MG63 (cell line): ENCODE results near the gene TMEM8B. TPM values are rescaled to one million over a fixed set of nuclear protein-coding genes. Genes with fewer than 3 reads are reported as not detected.
"Not testable (repeated sequence)": the region's sequence is repeated elsewhere in the genome, so short reads cannot be mapped to it uniquely, and the experiment has no call there.

ENCODE experiments used
- DNase-seq: peaks from one replicate; pipeline ENCODE4 v3.0.0-alpha.2; 2020
- H3K27me3 ChIP-seq: fragments of 250-450 bp; sonication (Bioruptor Pico); 2 replicates; pipeline ENCODE4 v1.5.1; 2020; ENCODE audit warnings: mild to moderate bottlenecking, moderate library complexity
- H3K36me3 ChIP-seq: fragments of 250-450 bp; sonication (Bioruptor Pico); 2 replicates; pipeline ENCODE4 v1.5.1; 2020; ENCODE audit warnings: mild to moderate bottlenecking, moderate library complexity
- H3K4me3 ChIP-seq: fragments of 250-450 bp; sonication (Bioruptor Pico); 2 replicates; pipeline ENCODE4 v1.5.1; 2020; ENCODE audit warnings: mild to moderate bottlenecking, moderate library complexity
- H3K9me3 ChIP-seq: fragments of 250-450 bp; sonication (Bioruptor Pico); 2 replicates; pipeline ENCODE4 v1.5.1; 2020; ENCODE audit warnings: mild to moderate bottlenecking, moderate library complexity
- total RNA-seq: library from RNA; depleted of rRNA; stranded (reverse); fragments of >200 nt; shearing (Covaris generic); gene quantifications from 2 replicates; pipeline ENCODE4 v1.2.3, GENCODE V29; 2014; ENCODE audit warnings: low replicate concordance

TMEM8B gene
- total RNA-seq, 1 experiment from 2014 or later, result 3.6 TPM

DNA sequence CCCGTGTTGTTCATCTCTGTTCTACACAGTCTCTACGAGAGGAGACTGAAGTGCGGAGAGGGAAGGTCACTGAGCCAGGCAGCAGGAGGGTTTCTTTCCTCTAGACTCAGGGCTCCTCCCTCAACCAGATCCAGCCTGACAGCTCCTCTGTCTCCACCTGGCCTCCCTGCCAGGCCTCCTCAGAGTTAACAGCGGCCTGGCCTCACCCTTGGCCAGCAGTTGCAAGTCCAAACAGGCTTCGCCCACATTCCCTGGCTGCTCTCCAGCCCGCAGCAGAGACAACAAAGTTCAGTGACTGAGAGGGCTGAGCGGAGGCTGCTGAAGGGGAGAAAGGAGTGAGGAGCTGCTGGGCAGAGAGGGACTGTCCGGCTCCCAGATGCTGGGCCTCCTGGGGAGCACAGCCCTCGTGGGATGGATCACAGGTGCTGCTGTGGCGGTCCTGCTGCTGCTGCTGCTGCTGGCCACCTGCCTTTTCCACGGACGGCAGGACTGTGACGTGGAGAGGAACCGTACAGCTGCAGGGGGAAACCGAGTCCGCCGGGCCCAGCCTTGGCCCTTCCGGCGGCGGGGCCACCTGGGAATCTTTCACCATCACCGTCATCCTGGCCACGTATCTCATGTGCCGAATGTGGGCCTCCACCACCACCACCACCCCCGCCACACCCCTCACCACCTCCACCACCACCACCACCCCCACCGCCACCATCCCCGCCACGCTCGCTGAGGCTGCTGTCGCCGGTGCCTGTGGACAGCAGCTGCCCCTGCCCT lies 77.1 kb downstream of the TMEM8B start, which contains the start of gene HRCT1:
Gene HRCT1, plus strand, starts transcription at position 291 of the 768 bp plus-strand sequence. Its CDS starts 86 bp downstream, at position 377.
- peak; percentile 100 for DNase-seq
- Histone ChIP-seq H3K4me3 (peak within 1 kb of the TSS; percentile 56), H3K27me3 (no peaks in the 10 kb centered on the region), H3K9me3 (no peaks in the 10 kb centered on the region), H3K36me3 (peaks cover 37% of the 10 kb centered on the region)

- peaks cover 47% of the 10 kb centered on the region for H3K36me3 ChIP-seq
- H3K9me3 ChIP-seq, result no peaks in the 10 kb centered on the region
- H3K4me3 ChIP-seq, result peak overlapping the region; percentile 56
- no peaks in the 10 kb centered on the region for H3K27me3 ChIP-seq
- DNase-seq, result peak; percentile 88
Measured at GRCh38 chr9:35906923-35907699, 78.1 kb downstream of the TMEM8B start.

GRCh38 chr9:35907711-35908503 lies 78.9 kb downstream of the TMEM8B start:
- no peaks in the 10 kb centered on the region for H3K9me3 ChIP-seq
- peaks cover 55% of the 10 kb centered on the region for H3K36me3 ChIP-seq
- H3K4me3 ChIP-seq, result peak overlapping the region; percentile 56
- H3K27me3 ChIP-seq, result no peaks in the 10 kb centered on the region
- DNase-seq, result peak; percentile 98

GRCh38 chr9:35908504-35909125 lies 79.6 kb downstream of the TMEM8B start:
- Histone ChIP-seq H3K4me3 (peak overlapping the region; percentile 56), H3K27me3 (no peaks in the 10 kb centered on the region), H3K9me3 (no peaks in the 10 kb centered on the region), H3K36me3 (peaks cover 58% of the 10 kb centered on the region)
- DNase-seq, result peak; percentile 89

- DNase-seq, result no peak
- Histone ChIP-seq H3K9me3 (no peaks in the 10 kb centered on the region), H3K4me3 (peak within 1 kb of the TSS; percentile 56), H3K27me3 (no peaks in the 10 kb centered on the region), H3K36me3 (peaks cover 58% of the 10 kb centered on the region)
Measured at GRCh38 chr9:35909274-35909673, 80.2 kb downstream of the TMEM8B start, which contains the start of gene SPAAR. TSS of gene SPAAR (plus strand) at chr9:35909490. CDS start at chr9:35910464, 974 bp downstream.

GRCh38 chr9:35909687-35910612 lies 80.9 kb downstream of the TMEM8B start:
- Histone ChIP-seq H3K36me3 (peaks cover 58% of the 10 kb centered on the region), H3K4me3 (no peak overlapping the region), H3K27me3 (no peaks in the 10 kb centered on the region), H3K9me3 (no peaks in the 10 kb centered on the region)
- DNase-seq, result no peak

GRCh38 chr9:35910613-35911359 lies 81.8 kb downstream of the TMEM8B start:
- Histone ChIP-seq H3K4me3 (no peak overlapping the region), H3K27me3 (no peaks in the 10 kb centered on the region), H3K36me3 (peaks cover 58% of the 10 kb centered on the region), H3K9me3 (no peaks in the 10 kb centered on the region)
- DNase-seq, result peak; percentile 71

DNA sequence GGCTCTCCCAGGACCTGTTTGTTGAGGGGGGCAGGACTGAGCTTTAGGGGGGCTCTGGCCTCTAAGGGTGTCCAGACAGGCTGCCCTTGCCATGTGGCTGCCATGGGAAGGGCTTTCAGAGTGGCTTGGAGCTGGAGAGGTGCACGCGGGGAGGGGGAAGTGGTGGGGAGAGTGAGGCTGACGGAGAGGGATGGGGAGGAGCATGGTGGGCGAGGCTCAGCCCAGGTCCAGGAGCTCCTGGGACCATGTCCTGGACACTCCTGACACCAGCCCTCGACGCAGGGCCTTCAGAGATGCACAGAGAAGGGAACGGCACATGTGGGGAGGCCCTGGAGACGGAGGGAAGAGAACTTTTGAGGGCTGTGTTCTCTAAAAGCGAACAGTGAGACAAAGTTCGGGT lies 82.7 kb downstream of the TMEM8B start:
- DNase-seq, result no peak
- peaks cover 56% of the 10 kb centered on the region for H3K36me3 ChIP-seq
- no peak overlapping the region for H3K4me3 ChIP-seq

DNA sequence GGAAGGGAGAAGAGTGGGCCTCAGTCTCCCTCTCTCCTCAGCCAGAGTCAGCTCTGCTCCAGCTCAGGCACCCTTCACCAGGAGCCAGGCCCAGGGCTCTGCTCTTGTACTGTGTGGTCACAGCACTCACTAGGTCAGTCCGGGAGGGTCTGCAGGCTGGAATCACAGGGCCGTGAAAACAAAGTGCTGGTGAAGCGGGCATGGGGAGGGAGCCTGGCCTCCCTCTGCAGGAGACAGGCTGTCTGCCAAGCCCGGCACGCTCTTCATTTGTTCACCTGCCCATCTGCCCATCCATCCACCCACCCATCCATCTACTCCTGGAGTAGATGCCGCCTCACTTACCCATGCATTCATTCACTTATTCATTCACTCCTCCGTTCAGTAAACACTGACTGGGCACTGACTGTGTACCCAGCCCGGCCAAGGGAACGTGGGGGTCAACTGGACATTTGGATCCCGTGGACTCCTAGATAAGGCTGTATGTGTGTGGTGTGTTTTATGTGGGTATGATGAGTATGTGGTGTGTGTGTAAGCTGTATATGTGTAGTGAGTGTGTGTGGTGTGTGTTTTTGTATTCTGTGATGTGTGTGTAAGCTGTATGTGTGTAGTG lies 83.9 kb downstream of the TMEM8B start:
- no peak for DNase-seq
- H3K4me3 ChIP-seq, result no peak overlapping the region
- peaks cover 51% of the 10 kb centered on the region for H3K36me3 ChIP-seq
- H3K27me3 ChIP-seq, result no peaks in the 10 kb centered on the region
- no peaks in the 10 kb centered on the region for H3K9me3 ChIP-seq

More for the DNA sequence above, 82.7 kb downstream of the TMEM8B start:
- no peaks in the 10 kb centered on the region for H3K27me3 ChIP-seq
- H3K9me3 ChIP-seq, result no peaks in the 10 kb centered on the region

DNA sequence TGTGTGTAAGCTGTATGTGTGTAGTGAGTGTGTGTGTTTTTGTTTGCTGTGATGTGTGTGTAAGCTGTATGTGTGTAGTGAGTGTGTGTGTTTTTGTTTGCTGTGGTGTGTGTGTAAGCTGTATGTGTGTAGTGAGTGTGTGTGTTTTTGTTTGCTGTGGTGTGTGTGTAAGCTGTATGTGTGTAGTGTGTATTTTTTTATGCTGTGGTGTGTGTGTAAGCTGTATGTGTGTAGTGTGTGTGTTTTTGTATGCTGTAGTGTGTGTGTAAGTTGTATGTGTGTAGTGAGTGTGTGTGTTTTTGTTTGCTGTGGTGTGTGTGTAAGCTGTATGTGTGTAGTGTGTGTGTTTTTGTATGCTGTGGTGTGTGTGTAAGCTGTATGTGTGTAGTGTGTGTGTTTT lies 84.4 kb downstream of the TMEM8B start:
- H3K4me3 ChIP-seq, H3K27me3 ChIP-seq, H3K9me3 ChIP-seq, DNase-seq: not testable (repeated sequence)
- peaks cover 47% of the 10 kb centered on the region for H3K36me3 ChIP-seq

- Histone ChIP-seq H3K36me3 (peaks cover 38% of the 10 kb centered on the region), H3K9me3 (no peaks in the 10 kb centered on the region), H3K27me3 (no peaks in the 10 kb centered on the region), H3K4me3 (no peak overlapping the region)
- peak; percentile 70 for DNase-seq
Measured at GRCh38 chr9:35914301-35914807, 85.3 kb downstream of the TMEM8B start.
